ENCODE data around the gene RACGAP1.
"Not testable (repeated sequence)": the region's sequence is repeated elsewhere in the genome, so short reads cannot be mapped to it uniquely, and the experiment has no call there.

Gene RACGAP1

GRCh38 chr12:50024805-50025186 lies 498 bp downstream of the RACGAP1 start:
- DNase-seq: no peak

GRCh38 chr12:50024227-50024626 lies 1.1 kb downstream of the RACGAP1 start:
- DNase-seq: no peak

GRCh38 chr12:50022903-50023302 lies 2.4 kb downstream of the RACGAP1 start:
- no peak for DNase-seq

GRCh38 chr12:50021031-50021430 lies 4.3 kb downstream of the RACGAP1 start:
- DNase-seq: no peak

GRCh38 chr12:50019524-50019923 lies 5.8 kb downstream of the RACGAP1 start:
- DNase-seq: no peak

GRCh38 chr12:50018968-50019367 lies 6.3 kb downstream of the RACGAP1 start:
- DNase-seq: no peak

- DNase-seq: no peak
These were observed 7.1 kb downstream of the RACGAP1 start for GRCh38 chr12:50018154-50018553.

GRCh38 chr12:50017641-50018040 lies 7.7 kb downstream of the RACGAP1 start:
- DNase-seq: no peak

- no peak for DNase-seq
These were observed 8.5 kb downstream of the RACGAP1 start for GRCh38 chr12:50016501-50017475.

GRCh38 chr12:50014342-50014741 lies 11.0 kb downstream of the RACGAP1 start:
- DNase-seq: no peak

GRCh38 chr12:50013361-50014147 lies 11.7 kb downstream of the RACGAP1 start:
- DNase-seq: no peak

- DNase-seq: no peak
These were observed 18.4 kb downstream of the RACGAP1 start for GRCh38 chr12:50006754-50007442.

GRCh38 chr12:50006280-50006679 lies 19.0 kb downstream of the RACGAP1 start:
- no peak for DNase-seq

GRCh38 chr12:50005175-50005574 lies 20.1 kb downstream of the RACGAP1 start:
- no peak for DNase-seq

- DNase-seq: no peak
These were observed 20.6 kb downstream of the RACGAP1 start for GRCh38 chr12:50004696-50005095.

- no peak for DNase-seq
These were observed 21.7 kb downstream of the RACGAP1 start for GRCh38 chr12:50003595-50003994.

- DNase-seq: no peak
These were observed 26.8 kb downstream of the RACGAP1 start for GRCh38 chr12:49998453-49998852.

GRCh38 chr12:49990273-49990672 lies 35.0 kb downstream of the RACGAP1 start:
- DNase-seq: no peak

GRCh38 chr12:49989400-49989799 lies 35.9 kb downstream of the RACGAP1 start:
- DNase-seq: not testable (repeated sequence)

GRCh38 chr12:49987625-49988303 lies 37.5 kb downstream of the RACGAP1 start:
- DNase-seq: no peak

- DNase-seq: not testable (repeated sequence)
These were observed 38.8 kb downstream of the RACGAP1 start for GRCh38 chr12:49986476-49986875.

- no peak for DNase-seq
These were observed 39.3 kb downstream of the RACGAP1 start for GRCh38 chr12:49985981-49986380.

All from activated CD4-positive, alpha-beta T cell treated with anti-CD3 and anti-CD28 coated beads for 1 hour (primary cell).